Kasumi-1 (cell line): ENCODE measurements around the gene UBAC2.
"Not testable (repeated sequence)": the region's sequence is repeated elsewhere in the genome, so short reads cannot be mapped to it uniquely, and the experiment has no call there.

Experiments used
- DNase-seq, 2 experiments: peaks; one replicate each; lab custom pipeline; 2025; lab: John Stamatoyannopoulos, UW

Gene UBAC2

DNA sequence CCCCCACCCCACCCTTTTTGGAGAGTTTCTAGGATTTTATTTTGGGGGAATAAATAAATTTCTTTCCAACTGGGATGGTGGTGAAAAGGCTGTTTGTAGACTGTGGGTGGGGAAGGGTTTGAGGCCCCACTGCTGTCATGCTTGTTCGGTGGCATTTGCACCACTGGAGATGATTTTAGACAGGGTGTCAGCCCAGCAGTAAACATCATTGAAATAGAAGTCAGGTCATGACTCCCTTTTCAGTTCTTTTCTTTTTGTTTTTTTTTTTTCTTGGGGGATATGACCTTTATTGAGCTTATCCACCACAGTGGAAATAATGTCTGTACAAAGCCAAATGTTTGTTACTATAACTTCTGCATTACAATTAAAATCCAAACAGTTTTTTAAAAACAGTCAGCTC is 14.1 kb downstream of the UBAC2 start:
- no peak for DNase-seq

DNA sequence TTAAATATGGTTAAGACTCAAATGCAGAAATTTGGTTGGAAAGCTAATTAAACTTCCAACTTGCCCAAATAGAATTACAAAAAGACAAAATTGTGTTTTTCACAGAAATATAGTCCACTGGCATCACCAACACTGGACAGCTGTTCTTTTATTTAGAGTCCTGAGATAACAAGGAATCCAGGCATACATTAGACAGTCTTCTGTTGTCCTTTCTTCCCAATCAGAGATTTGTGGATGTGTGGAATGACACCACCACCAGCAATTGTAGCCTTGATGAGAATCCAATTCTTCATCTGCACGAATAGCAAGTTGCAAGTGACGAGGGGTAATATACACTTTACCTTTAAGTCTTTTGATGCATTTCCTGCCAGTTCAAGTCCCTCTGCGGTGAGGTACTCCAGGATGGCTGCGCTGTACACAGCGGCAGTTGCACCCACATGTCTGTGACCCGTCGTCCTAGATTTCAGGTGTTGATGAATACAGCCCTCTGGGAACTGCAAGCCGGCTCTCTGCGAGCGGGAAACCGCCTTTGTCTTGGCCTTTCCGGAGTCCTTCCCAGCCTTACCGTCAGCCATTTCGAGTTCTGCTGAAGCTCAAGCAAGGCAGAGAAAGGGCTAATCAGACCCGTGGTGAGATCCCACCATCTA is 14.7 kb downstream of the UBAC2 start:
- no peak for DNase-seq

GRCh38 chr13:99217461-99218110 is 16.9 kb downstream of the UBAC2 start:
- no peak for DNase-seq

DNA sequence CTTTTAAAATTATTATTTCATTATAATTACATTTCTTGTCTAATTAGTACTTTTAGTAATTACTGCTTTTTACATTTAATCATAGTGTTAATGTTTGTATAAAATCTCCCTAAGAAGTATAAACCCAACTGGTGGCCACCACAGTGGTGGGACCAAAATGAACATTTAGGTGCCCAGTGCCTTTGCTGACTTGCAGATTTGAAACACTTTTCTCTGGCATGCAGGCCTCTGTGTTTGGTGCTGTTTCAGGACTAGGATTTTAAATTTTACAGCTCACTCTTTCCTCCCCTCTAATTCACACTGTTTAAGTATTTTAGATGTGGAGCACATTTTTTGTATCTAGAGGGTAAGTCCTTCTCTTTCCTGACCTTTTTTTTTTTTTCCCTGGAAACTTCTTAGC is 17.5 kb downstream of the UBAC2 start:
- DNase-seq = no peak

DNA sequence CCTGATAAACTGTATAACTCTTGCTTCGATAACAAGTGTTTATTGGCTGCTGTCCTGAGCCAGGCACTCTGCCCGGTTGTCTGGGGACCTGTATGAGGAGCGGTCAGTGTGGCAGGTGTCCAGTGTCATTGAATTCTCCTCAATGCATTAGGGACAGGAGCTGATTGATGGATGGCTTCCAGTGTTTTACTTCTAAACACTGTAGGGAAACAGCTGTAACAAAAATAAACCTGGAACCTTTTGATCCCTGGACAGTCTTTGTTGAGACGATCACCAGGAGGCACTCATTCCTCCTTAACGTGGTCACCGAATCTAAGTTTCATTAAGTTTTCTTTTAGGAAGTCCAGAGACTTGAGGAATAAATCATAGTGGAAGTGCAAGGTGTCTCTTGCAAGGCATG is 17.9 kb downstream of the UBAC2 start:
- DNase-seq = no peak

- no peak for DNase-seq
Measured at GRCh38 chr13:99218969-99219368, 18.3 kb downstream of the UBAC2 start.

DNA sequence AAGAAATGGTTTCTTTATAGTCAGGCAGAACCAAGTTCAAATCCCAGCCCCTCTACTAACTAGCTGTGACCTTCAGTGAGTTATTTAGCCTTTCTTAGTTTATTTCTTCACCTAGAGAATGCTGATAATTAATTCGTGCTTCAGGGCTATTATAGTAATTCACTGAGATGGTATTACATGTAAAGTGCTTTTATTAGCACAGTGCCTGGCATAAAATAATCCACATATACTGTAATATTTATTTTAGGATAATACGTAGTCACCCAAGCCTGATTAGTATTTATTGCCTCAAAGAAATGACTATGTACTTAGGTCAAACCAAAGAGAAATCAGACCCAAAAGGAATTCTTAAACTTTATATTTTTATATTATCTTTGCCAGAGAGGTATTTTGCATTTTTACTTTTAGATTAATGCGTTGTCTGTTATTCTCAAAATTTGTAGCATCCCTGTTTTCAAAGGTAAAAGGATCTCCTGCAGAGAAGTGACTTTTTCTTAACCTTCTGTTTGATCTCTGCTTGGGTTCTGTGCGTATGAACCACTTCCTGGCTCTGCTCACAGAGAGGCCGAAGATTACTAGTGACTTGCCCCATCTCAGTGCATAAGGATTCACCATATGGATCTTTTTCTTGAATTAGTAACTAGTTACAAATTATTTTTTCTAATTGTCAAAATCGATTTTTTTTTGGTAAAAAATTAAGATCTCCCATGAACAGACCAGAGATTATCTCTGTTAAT is 19.7 kb downstream of the UBAC2 start:
- peak; percentile 45 to 52 for DNase-seq

DNA sequence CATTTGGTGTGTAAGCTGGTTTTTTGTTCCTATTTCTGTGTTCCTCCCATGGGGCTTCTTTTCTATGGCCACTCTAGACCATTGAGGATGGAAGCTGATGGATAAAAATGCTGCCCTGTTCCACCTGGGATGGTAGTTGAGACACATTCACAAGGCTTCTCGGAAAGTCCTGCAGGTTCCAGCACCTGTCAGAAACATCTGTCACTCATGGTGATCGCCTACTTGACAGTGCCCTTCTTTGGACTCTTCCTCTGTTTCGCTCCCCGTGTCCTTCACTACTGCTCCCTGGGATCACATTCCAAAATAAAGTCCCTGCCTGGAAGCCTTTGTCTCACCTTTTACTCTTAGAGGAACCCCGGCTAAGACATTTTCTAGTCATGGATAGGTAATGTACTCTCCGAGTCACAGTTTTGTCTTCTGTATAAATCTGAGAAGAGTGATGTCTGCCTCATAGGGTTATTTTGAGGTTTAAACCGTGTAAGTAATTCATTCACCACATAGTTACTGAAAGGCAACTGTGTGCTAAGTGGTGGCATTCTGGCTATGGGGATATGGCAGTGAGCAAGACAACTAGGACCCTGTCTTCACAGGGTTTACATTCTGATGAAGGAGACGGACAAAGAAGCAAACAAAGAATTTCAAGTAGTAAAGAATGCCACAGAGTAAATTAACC is 21.0 kb downstream of the UBAC2 start:
- no peak for DNase-seq

DNA sequence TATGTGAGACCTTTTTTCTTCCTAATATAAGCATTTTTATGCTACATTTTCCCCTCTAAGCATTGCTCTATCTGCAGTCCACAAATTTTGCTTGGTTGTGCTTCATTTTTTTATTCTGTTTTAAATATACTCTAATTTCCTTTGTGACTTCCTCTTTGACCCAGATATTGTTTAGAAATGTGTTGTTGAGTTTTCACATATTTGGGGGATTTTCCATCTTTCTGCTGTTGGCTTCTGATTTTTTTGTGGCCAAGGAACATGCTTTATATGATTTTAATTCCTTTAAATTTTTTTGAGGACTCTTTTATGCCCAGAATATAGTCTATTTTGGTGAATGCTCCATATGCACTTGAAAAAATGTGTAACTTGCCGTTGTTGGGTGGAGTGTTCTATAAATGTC is 22.9 kb downstream of the UBAC2 start:
- no peak for DNase-seq

DNA sequence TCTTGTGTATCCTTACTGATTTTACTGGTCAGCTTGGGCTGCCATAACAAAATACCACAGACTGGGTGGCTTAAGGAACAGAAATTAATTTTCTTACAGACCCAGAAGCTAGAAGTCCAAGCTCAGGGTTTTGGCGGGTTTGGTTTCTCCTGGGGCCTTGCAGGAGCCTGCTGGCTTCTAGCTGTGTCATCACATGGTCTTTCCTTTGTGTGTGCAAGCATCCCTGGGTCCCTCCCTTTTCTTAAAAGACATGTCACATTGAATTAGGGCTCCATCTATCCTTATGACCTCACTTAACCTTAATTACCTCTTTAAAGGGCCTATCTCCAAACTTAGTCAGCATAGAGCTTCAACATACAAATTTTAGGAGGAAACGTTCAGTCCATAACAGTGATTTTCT is 23.4 kb downstream of the UBAC2 start:
- no peak for DNase-seq

- peak; percentile 50 to 53 for DNase-seq
Measured at GRCh38 chr13:99225078-99225477, 24.4 kb downstream of the UBAC2 start.

DNA sequence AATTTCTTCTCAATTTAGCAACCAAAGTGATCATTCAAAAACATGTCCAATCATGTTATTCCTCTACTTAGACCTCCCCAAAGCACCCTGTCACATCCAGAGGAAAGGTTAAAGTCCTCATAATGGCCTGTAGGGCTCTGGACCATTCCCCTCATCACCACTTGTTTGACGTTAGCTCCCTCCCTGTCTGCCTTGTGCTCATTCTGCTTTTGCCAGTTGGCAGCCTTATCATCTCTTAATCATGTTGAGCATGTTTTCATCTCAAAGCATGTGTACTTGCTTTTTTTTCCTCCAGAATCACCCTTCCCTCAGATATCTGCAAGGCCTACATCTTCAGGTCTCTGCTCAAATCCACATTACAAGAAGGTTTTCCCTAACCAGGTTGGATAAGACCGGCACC is 25.9 kb downstream of the UBAC2 start:
- no peak for DNase-seq

DNA sequence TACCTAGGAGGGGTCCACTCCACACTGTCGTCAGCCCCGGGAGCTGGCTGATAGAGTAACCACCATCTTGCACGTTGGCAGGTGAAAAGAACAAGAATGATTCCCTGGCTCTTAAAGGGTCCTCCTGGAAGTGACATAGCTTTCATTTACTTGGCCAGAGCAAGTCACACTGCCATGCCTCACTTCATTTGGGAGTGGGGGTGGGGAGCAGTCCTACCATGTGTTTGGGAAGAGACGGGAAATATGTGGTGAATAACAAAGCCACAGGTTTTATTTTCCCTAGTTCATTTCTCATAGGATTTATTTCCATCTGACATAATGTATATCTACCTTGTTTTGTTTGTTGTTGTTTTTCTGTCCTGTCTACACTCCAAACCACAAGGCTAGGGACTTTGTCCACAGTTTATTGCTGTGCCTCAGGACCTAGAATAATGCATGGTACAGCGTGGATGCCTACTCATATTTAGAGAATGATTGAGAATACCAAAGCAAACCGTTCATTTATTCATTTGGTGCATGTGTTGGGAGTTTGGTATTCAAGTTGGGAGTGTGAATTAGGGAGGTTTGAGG is 26.8 kb downstream of the UBAC2 start:
- no peak for DNase-seq

DNA sequence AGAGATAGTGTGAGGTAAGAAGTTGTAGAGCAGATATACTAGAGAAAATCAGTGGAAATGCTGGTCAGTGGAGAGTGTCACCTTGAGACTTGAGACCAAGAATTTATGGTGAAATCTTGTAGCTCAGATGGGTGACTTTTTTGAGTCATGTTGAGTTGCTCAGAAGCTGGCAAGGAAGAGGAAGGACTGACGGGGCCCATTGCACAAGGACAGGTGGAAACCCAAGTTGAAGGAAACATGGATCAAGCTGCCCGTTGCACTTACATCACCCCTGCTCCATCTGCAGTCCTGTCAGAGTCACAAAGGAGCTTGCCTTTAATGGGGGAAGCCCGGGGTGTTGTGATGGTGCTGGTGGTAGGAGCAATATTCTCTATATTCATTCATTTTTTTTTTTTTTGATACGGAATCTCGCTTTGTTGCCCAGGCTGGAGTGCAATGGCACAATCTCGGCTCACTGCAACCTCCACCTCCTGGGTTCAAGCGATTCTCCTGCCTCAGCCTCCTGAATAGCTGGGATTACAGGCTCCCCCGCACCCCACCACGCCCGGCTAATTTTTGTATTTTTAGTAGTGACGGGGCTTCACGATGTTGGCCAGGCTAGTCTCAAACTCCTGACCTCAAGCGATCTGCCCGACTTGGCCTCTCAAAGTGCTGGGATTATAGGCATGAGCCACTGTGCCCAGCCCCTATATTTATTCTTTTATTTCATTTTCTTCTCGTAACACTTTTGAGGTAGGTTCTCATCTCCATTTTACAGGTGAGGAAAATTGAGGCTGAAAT is 27.4 kb downstream of the UBAC2 start:
- DNase-seq = peak; percentile 28 to 44

GRCh38 chr13:99228737-99229691 is 28.4 kb downstream of the UBAC2 start:
- peak; percentile 64 to 73 for DNase-seq

DNA sequence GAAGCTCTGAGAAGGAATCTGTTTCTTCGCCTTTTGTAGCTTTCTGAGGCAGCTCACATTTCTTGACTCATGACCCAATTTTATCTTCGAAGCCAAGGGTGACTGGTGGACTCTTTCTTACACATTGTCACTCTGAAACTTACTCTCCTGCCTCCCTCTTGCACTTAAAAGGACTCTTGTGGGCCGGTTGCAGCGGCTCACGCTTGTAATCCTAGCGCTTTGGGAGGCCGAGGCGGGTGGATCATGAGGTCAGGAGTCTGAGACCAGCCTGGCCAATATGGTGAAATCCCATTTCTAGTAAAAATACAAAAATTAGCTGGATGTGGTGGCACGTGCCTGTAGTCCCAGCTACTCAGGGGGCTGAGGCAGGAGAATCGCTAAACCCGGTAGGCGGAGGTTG is 29.9 kb downstream of the UBAC2 start:
- DNase-seq = not testable (repeated sequence)

DNA sequence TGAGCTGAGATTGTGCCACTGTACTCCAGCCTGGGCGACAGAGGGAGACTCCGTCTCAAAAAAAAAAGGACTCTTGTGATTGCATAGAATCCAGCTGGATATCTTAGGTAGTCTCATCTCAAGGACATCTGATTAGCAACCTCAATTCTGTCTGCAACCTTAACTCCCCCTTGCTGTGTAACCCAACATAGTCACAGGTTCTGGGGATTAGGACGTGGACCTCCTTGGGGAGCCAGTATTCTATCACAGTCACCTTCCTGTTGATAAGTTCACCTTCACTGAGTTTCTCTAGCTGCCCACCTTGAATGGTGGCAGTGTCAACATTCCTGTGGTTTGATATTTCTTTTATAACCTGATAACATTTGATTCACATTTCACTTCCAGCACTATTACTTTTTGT is 30.3 kb downstream of the UBAC2 start:
- no peak for DNase-seq

GRCh38 chr13:99231721-99232120 is 31.1 kb downstream of the UBAC2 start:
- peak; percentile 62 to 71 for DNase-seq

DNA sequence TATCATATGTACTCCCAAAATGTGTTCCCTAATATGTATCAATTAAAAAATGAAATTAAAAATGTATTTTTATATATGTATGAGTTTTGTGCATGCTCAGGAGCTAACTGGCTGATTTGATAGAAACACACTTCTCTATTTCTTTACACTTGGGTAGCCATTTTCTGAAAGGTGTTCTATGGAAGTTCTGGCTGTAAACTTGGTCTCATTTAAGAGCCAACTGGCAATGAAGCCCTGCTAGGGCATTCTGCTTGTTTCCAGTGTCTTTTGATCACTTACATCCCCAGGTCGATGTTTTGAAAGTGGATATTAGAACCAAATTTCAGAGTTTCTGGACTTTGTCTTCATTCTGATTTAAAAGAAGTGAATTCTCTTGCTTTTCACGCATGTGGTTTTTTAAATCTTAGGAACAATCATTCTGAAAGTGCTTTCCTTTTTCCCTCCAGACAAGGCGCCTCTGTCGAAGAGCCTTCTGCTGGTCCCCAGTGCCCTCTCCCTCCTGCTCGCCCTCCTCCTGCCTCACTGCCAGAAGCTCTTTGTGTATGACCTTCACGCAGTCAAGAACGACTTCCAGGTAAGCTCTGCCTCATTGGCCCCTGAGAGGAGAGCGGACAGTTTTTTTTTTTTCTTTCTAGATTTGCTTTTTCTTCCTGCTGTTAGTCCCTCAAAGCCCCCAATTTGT is 37.5 kb downstream of the UBAC2 start:
- no peak for DNase-seq

GRCh38 chr13:99246100-99246499 is 45.4 kb downstream of the UBAC2 start:
- no peak for DNase-seq
